Gastroesophageal sphincter (tissue), 3 donors: ENCODE data around the gene PLCB4.

Source experiments
- CTCF ChIP-seq, 4 experiments: fragments of 200-600 bp in 2 of 4; fragments of 450-650 bp in 2 of 4; sonication (generic) in 1 of 4; IDR thresholded peaks; one replicate each; pipeline ENCODE4 v1.5.1; 2017 to 2019; ENCODE audit warnings: antibody characterized with exemption in 4 of 4, mild to moderate bottlenecking in 2 of 4, moderate library complexity in 2 of 4
- EP300 ChIP-seq: sonication (generic); formaldehyde crosslinking; IDR thresholded peaks from one replicate; pipeline ENCODE4 v1.6.1; 2017; ENCODE audit warnings: antibody characterized with exemption, mild to moderate bottlenecking
- POLR2A ChIP-seq, 2 donors: fragments of 450-650 bp; IDR thresholded peaks; one replicate each; pipeline ENCODE4 v1.6.1; 2017; ENCODE audit warnings: antibody characterized with exemption in 2 of 2, mild to moderate bottlenecking in 2 of 2, moderate library complexity in 1 of 2
- POLR2AphosphoS5 ChIP-seq: sonication (generic); formaldehyde crosslinking; IDR thresholded peaks from one replicate; pipeline ENCODE4 v1.6.1; 2017; ENCODE audit warnings: antibody characterized with exemption

DNA sequence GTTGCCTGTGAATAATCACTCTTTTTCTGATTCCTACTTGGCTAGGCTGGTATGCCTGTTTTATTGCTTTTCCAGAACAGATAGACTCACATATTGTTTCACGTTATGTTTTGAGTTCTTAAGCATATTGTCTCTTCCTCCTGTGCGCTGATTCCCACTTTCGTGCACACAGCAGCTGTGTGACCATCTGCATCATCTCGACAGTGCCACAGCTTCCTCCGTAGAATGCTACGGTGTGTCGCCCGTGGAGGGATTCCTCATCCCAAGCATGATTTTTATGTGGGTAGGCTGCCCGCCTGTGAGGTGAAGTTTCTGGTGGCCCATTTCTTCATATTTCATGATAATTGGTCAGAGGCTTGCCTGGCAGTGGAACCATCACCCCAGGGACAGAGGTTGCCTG is 31.8 kb downstream of the PLCB4 start:
- TF ChIP-seq CTCF (IDR thresholded peaks at IDR 0.05) = no peak
- no peak for TF ChIP-seq POLR2A (IDR thresholded peaks at IDR 0.05)
- TF ChIP-seq EP300 = no peak
- TF ChIP-seq POLR2AphosphoS5 = no peak
